ENCODE measurements around the gene IRX6.
A peak's percentile ranks its signal among the peaks of the same experiment; 100 is the strongest.

The IRX6 gene

GRCh38 chr16:55367866-55368603 is 44.0 kb downstream of the IRX6 start:
- DNase-seq = peak in 1 of 14 donors; percentile 2

- no peak for DNase-seq
Measured at GRCh38 chr16:55369151-55369550, 45.1 kb downstream of the IRX6 start.

GRCh38 chr16:55370762-55371482 is 46.9 kb downstream of the IRX6 start:
- peak in 13 of 14 donors; percentile 12 to 75 (median 49) for DNase-seq

GRCh38 chr16:55372792-55373488 is 48.9 kb downstream of the IRX6 start:
- DNase-seq = peak in 1 of 14 donors; percentile 52

- no peak for DNase-seq
Measured at GRCh38 chr16:55373489-55373832, 49.5 kb downstream of the IRX6 start.

- DNase-seq = no peak
Measured at GRCh38 chr16:55376045-55376444, 52.0 kb downstream of the IRX6 start.

- no peak for DNase-seq
Measured at GRCh38 chr16:55376567-55377167, 52.7 kb downstream of the IRX6 start.

- DNase-seq = no peak
Measured at GRCh38 chr16:55377840-55378239, 53.8 kb downstream of the IRX6 start.

- no peak for DNase-seq
Measured at GRCh38 chr16:55378616-55379015, 54.6 kb downstream of the IRX6 start.

GRCh38 chr16:55379371-55379770 is 55.4 kb downstream of the IRX6 start:
- DNase-seq = no peak

- no peak for DNase-seq
Measured at GRCh38 chr16:55379876-55380390, 55.9 kb downstream of the IRX6 start.
